GM18499 (cell line): ENCODE measurements around the gene OR4N2.
"Not testable (repeated sequence)": the region's sequence is repeated elsewhere in the genome, so short reads cannot be mapped to it uniquely, and the experiment has no call there.

Source experiments
- ATAC-seq: cut with Tn5 transposase; IDR thresholded peaks from one replicate; pipeline ENCODE4 v1.9.1; 2021; ENCODE audit warnings: moderate number of reproducible peaks; ENCODE audit not compliant: insufficient read depth, unreplicated experiment

The OR4N2 gene

DNA sequence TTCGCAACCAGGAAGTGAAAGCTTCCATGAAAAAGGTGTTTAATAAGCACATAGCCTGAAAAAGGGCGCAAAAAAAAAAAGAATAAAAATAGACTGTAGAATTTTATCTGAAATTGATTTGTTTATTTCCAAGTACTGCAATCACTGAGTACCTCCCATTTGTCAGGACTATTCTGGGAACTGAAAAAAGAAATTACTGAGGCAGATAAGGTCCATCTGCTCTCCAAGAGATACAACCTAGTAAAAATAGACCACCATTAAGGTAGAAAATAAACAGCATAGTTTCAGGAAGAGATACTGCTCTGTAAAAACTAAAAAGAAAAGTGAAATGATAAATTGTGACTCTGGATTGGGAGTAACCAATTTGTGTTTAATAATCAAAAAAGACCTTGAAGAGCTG lies 24.7 kb downstream of the OR4N2 start:
- ATAC-seq, result no peak

DNA sequence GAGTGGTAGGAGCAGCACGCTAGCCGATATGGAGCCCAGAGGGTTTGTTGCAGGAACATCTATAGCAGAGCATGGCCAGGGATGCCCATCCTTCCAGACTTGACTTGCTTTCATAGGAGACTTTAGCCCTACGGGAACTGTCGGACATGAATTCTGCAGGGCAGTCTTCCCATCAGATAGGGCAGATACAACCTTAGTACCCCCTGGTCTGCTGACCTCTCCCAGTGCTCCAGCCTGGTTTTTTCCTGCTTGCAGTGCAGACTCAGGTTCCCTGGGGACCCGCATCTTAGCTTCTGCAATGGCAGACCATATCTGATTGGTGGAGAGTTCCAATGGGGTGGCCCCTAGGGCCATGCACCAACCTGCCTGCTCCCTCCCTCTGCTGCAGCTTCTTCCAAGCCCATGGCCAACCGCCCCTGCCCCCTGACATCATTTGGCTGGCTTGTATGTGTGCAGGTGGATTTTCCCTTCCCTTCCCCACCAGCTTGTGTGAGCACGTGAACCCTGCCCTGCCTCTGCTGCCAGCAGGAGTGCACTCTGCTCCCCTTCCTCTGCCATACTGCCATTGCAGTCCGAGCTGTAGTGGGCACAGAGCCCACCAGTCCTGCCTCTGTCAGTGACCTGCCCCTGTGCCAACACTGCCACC lies 30.8 kb downstream of the OR4N2 start:
- not testable (repeated sequence) for ATAC-seq

DNA sequence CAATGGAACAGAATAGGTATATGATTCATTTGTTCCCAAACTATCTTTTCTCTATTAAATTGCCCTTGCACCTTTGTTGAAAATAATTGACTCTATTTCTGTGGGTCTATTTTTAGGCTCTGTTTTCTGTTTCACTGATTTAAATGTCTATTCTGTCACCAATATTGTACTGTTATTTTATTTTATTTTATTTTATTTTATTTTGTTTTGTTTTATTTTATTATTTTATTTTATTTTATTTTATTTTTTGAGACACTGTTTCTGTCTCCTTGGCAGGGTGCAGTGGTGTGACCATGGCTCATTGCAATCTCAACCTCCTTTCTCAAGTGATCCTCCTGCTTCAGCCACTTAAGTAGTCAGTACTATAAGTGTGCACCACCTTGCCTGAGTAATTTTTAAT lies 34.9 kb downstream of the OR4N2 start:
- no peak for ATAC-seq

DNA sequence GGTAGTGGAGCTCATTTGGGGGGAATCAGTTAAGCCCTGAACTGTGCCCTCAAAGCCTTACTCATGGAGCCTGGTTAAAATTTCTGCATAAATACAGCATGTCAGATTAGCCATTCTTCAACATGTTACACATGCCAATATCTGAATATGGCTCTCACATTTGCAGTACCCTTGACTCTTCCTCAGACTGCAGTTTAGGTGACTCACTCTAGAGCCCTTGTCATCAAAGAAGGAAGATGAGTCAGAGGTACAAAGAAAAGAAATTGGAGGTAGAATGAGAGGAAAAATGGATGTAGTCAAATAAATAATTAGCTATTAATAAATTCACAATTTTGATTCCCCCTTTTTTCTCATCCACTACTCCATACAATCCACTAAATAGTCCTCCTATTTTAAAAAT lies 47.8 kb downstream of the OR4N2 start:
- ATAC-seq, result no peak

DNA sequence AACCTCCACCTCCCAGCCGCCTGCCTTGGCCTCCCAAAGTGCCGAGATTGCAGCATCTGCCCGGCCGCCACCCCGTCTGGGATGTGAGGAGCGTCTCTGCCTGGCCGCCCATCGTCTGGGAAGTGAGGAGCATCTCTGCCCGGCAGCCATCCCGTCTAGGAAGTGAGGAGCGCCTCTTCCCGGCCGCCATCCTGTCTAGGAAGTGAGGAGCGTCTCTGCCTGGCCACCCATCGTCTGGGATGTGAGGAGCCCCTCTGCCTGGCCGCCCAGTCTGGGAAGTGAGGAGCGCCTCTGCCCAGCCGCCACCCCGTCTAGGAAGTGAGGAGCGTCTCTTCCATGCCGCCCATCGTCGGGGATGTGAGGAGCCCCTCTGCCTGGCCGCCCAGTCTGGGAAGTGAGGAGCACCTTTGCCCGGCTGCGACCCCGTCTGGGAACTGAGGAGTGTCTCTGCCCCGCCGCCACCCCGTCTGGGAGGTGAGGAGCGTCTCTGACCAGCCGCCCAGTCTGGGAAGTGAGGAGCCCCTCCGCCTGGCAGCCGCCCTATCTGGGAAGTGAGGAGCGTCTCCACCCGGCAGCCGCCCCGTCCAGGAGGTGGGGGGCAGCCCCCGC lies 62.6 kb downstream of the OR4N2 start:
- ATAC-seq, result not testable (repeated sequence)

DNA sequence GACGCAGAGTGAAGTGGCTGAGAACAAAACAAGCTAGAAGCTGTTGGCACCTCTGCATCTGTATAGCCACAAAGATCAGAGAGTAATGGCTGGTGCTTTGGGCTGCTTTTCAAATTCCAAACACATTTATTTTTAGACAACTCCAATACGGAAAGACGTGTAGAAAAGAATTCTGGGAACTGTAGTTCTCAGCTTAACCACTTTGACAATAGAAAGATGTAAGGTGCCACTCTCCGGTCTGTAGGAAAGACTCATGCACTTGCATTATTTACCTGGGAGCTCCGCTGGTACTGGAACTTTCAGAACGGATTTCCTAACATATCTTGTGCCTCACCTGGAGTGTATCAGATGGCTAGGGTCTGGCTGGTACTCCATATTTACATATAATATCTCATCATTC lies 69.6 kb downstream of the OR4N2 start:
- ATAC-seq, result no peak

DNA sequence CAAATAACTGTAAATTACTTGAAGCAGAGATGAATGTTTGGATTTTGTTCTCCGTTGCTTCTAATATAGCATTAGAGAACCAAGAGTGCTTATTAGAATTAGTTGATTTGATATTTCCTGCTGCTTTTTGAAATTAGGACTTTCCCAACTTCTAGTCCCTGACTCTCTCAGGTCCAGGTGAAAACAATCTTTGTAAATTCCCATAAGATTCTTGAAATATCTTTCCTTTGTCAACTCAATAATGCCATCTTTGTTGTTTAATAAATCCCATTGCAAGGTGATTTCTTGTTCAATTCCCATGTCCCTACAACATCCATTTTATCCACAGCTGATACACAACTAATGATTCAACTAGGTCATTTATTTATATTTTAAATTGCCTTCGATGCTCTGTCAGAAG lies 71.3 kb downstream of the OR4N2 start, which contains the start of gene OR4K2:
Gene OR4K2, plus strand, starts transcription at position 301 of the 400 bp plus-strand sequence. CDS start 1,126 bp downstream, outside the sequence.
- ATAC-seq, result no peak

DNA sequence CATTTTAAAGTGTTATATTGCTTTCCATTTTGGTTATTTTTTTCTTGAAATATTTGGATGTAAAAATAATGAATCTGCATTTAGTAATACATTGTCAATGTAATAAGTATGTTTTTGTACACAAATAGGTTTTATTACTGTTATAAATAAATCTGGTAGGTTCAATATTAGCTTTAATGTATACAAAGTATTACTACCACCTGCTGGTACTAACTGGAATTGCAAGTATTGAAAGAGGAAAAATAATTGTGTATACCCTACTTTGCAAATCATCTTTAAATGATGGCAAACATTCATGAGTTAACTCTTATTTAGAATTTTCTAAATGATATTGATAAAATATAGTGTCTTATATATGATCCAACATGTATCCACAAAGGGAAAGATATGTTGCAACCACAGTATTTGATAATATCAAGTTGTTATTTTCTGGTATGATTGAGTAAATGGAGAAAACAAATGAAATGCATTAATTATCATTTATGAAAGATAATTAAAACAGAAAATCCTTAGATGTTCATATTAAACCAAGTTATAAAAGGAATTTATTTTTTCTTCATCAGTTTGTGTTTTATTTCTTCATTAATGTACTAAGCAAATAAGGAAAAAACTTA lies 74.6 kb downstream of the OR4N2 start:
- ATAC-seq, result no peak
